VCaP (cell line): Measurements from ENCODE around the gene RAPGEF2.
A peak's percentile ranks its signal among the peaks of the same experiment; 100 is the strongest.

ENCODE experiments used
- H3K27ac ChIP-seq: fragments of 450-650 bp; 2 replicates; pipeline ENCODE4 v1.5.1; 2017
- TF ChIP-seq, protein P1 (sequence below): fragments of 450-650 bp; conservative IDR thresholded peaks from 2 replicates; pipeline ENCODE4 v1.5.1; 2017; ENCODE audit warnings: mild to moderate bottlenecking, moderate library complexity

RAPGEF2 gene

GRCh38 chr4:159291176-159291575, 188.3 kb downstream of the RAPGEF2 start:
- H3K27ac ChIP-seq = no peak overlapping the region
- TF ChIP-seq, protein P1, sequence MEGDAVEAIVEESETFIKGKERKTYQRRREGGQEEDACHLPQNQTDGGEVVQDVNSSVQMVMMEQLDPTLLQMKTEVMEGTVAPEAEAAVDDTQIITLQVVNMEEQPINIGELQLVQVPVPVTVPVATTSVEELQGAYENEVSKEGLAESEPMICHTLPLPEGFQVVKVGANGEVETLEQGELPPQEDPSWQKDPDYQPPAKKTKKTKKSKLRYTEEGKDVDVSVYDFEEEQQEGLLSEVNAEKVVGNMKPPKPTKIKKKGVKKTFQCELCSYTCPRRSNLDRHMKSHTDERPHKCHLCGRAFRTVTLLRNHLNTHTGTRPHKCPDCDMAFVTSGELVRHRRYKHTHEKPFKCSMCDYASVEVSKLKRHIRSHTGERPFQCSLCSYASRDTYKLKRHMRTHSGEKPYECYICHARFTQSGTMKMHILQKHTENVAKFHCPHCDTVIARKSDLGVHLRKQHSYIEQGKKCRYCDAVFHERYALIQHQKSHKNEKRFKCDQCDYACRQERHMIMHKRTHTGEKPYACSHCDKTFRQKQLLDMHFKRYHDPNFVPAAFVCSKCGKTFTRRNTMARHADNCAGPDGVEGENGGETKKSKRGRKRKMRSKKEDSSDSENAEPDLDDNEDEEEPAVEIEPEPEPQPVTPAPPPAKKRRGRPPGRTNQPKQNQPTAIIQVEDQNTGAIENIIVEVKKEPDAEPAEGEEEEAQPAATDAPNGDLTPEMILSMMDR = no peak

DNA sequence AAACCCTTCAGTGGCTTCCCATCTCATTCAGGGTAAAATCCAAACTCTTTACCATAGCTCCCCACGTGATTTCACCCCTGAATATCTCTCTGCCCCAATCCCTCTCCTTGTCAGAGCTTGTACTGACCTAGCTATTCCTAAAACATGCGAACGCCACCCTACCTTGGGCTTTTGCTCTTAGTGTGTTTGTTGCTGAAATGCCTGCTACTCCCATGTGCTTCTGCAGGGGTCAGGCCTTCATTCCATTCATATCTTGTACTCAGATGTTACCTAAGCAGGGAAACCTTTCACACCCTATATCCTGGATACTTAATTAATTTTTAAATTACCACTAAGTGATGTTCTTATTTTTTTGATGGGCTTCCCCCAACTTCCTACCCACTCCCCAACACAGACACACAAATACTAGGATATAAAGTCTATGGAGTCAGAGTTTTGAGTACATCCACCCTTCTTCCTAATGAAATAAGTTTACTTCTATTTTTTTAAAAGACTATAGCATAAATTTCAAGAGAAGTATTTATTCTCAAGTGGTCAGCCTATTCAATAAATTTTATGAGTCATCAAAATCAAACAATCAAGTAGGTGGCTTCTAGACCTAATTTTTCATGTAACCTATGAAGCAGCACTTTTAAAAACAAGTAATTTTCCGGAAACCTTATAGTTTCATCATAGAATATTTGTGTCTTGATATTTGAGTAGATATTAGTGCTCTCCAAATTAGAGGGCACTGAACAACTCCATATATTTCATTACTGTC, 189.4 kb downstream of the RAPGEF2 start:
- no peak overlapping the region; the same call in 1 of the 2 replicates for H3K27ac ChIP-seq
- TF ChIP-seq, protein P1 = no peak

DNA sequence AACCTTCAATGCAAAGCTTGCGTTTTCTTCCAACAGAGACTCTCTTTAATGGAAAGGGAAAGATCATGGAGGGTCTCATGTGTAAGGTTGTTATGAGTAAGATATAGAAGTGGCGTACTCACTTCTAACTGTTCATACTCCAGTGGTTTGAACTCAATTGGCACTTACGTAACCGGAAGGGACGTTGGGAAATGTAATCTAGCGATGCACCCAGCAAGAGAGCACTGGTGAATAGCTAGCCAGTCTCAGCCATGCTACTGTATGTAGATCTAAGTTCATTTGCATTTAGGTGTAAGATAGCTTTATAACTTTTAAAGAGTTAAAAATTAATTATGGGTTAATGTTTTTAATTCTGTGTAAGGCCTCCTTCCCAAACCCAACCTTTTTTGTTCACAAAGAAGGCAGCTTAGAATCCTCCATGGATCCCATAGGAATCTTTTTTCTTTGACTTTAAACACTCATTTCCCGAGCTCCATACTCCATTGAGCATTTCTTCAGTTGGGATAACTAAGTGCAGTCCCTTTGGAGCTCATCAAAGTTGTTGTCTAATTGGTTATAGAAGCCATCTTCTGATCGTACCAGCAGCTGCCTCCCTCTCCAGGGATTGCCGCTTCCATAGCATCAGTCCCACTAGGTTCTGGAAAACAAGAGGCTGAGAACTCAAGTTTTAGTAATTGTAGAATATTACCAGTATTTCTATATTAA, 191.1 kb downstream of the RAPGEF2 start:
- H3K27ac ChIP-seq = peak overlapping the region; percentile 22
- TF ChIP-seq, protein P1 = no peak

DNA sequence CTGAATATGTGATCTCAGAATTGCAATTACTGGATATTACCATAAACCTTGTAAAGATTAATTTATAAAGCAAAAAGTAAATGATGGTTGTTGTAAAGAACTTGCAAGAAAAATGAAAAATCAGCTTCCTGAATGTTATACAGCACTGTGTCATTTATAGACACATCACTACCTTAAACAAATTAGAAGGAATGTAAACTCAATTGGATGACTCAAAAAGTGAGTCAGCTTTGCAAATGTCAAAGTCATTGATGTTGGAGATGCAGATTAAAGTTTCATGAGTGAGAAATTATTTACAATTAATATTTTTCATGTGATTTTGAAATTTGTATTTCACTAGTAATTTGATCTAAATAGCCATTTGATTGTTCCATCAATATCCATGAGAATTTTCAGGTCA, 193.2 kb downstream of the RAPGEF2 start:
- no peak overlapping the region for H3K27ac ChIP-seq
- TF ChIP-seq, protein P1 = no peak

GRCh38 chr4:159297091-159297490, 194.2 kb downstream of the RAPGEF2 start:
- TF ChIP-seq, protein P1 = no peak
- no peak overlapping the region for H3K27ac ChIP-seq

- peak overlapping the region; percentile 33 for H3K27ac ChIP-seq
- TF ChIP-seq, protein P1 = no peak
Measured at GRCh38 chr4:159298502-159298901, 195.6 kb downstream of the RAPGEF2 start.

GRCh38 chr4:159303435-159303834, 200.6 kb downstream of the RAPGEF2 start:
- H3K27ac ChIP-seq = no peak overlapping the region
- TF ChIP-seq, protein P1 = no peak
